DND-41 (cell line): Measurements from ENCODE around the gene ZNF366.

Experiments used
- CTCF ChIP-seq: IDR thresholded peaks from 2 replicates; pipeline ENCODE4 v1.5.1; 2012; ENCODE audit warnings: borderline replicate concordance, low read length, moderate library complexity, mild to moderate bottlenecking; ENCODE audit not compliant: poor library complexity, severe bottlenecking; ENCODE audit errors: extremely low read depth
- EZH2 ChIP-seq: IDR thresholded peaks from 3 replicates; pipeline ENCODE4 v1.6.1; 2012; ENCODE audit warnings: borderline replicate concordance, low read depth, mild to moderate bottlenecking, moderate library complexity, low read length, inconsistent platforms; ENCODE audit not compliant: severe bottlenecking

DNA sequence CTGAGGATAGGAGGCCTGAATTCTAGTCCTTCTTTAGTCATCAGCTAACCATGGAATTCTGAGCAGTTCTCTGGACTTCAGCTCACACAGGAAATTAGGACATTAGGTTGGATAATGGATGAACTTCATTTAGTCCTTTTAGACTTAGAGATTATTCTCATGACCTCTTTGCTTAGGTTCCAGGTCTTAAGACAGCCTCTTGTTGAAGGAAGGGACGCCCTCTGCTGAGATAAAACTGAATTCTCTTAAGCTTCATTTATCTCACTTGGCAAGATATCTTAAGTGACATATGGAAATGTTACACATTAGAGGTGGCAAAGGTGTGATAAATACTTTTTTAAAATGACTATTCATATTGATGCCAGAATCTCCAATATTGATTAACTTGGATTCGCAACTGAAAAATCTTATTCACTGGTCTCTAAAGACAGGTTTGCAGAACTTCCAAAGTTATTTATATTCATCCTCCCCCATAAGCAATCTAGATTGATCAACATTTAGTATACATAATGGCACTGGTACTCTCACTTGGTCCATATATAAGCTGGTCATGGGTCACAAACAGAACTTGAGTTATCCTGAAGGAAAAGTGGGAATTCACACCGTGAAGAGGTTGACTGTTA lies 16.9 kb upstream of the ZNF366 start:
- TF ChIP-seq CTCF (peak; percentile 37), EZH2 (no peak)
